Measurements from ENCODE around the gene DCT.

The DCT gene

GRCh38 chr13:94444826-94445225 lies 34.7 kb downstream of the DCT start:
- DNase-seq = no peak

GRCh38 chr13:94435604-94436226 lies 43.8 kb downstream of the DCT start:
- DNase-seq = peak; percentile 30

GRCh38 chr13:94433055-94433961 lies 46.2 kb downstream of the DCT start:
- DNase-seq = peak; percentile 89

GRCh38 chr13:94431987-94432386 lies 47.5 kb downstream of the DCT start:
- DNase-seq = no peak

- DNase-seq = no peak
Observed at GRCh38 chr13:94431574-94431973, 47.9 kb downstream of the DCT start.

- no peak for DNase-seq
Observed at GRCh38 chr13:94427313-94427953, 52.0 kb downstream of the DCT start.

GRCh38 chr13:94419925-94420305 lies 59.6 kb downstream of the DCT start:
- no peak for DNase-seq

GRCh38 chr13:94419304-94419924 lies 60.1 kb downstream of the DCT start:
- DNase-seq = no peak

- DNase-seq = no peak
Observed at GRCh38 chr13:94417294-94417693, 62.2 kb downstream of the DCT start.

- DNase-seq = peak; percentile 53
Observed at GRCh38 chr13:94416454-94417080, 62.9 kb downstream of the DCT start.

GRCh38 chr13:94415500-94416237 lies 63.8 kb downstream of the DCT start:
- peak; percentile 49 for DNase-seq

GRCh38 chr13:94414708-94415107 lies 64.8 kb downstream of the DCT start:
- peak; percentile 94 for DNase-seq

GRCh38 chr13:94414141-94414540 lies 65.3 kb downstream of the DCT start:
- DNase-seq = no peak

- DNase-seq = no peak
Observed at GRCh38 chr13:94413598-94413944, 65.9 kb downstream of the DCT start.

GRCh38 chr13:94412870-94413597 lies 66.4 kb downstream of the DCT start:
- DNase-seq = peak; percentile 60

- DNase-seq = no peak
Observed at GRCh38 chr13:94411747-94412146, 67.7 kb downstream of the DCT start.

- no peak for DNase-seq
Observed at GRCh38 chr13:94408314-94409036, 71.0 kb downstream of the DCT start.

- no peak for DNase-seq
Observed at GRCh38 chr13:94400874-94401273, 78.6 kb downstream of the DCT start.

- DNase-seq = no peak
Observed at GRCh38 chr13:94399812-94400211, 79.7 kb downstream of the DCT start.

- no peak for DNase-seq
Observed at GRCh38 chr13:94395860-94396259, 83.6 kb downstream of the DCT start.

GRCh38 chr13:94394723-94395122 lies 84.8 kb downstream of the DCT start:
- DNase-seq = peak; percentile 53
